Urothelium cell line (cell line): ENCODE data around the gene VARS2.
"Not testable (repeated sequence)": the region's sequence is repeated elsewhere in the genome, so short reads cannot be mapped to it uniquely, and the experiment has no call there.

Experiments used
- DNase-seq: peaks from one replicate; pipeline ENCODE4 v3.0.0; 2011; ENCODE audit warnings: low spot score, mixed read lengths
- FAIRE-seq: peaks from 2 replicates; lab custom pipeline; 2011; peaks lifted over from hg19 to GRCh38; lab: Jason Lieb, UNC

Gene VARS2

GRCh38 chr6:30957716-30958115, 43.7 kb downstream of the VARS2 start:
- FAIRE-seq (no peak), DNase-seq (no peak)

- no peak for FAIRE-seq
- no peak for DNase-seq
These were observed 47.1 kb downstream of the VARS2 start for GRCh38 chr6:30960907-30961673.

- FAIRE-seq (no peak), DNase-seq (no peak)
These were observed 48.7 kb downstream of the VARS2 start for GRCh38 chr6:30962716-30963115.

- no peak for FAIRE-seq
- peak; percentile 54 for DNase-seq
These were observed 49.6 kb downstream of the VARS2 start for GRCh38 chr6:30963641-30964040.

GRCh38 chr6:30964075-30964474, 50.0 kb downstream of the VARS2 start:
- DNase-seq (peak; percentile 36), FAIRE-seq (no peak)

- no peak for DNase-seq
- FAIRE-seq: no peak
These were observed 51.1 kb downstream of the VARS2 start for GRCh38 chr6:30965140-30965601.

GRCh38 chr6:30966154-30966553, 52.1 kb downstream of the VARS2 start:
- DNase-seq (no peak), FAIRE-seq (no peak)

GRCh38 chr6:30969171-30969570, 55.1 kb downstream of the VARS2 start:
- not testable (repeated sequence) for DNase-seq

GRCh38 chr6:30970946-30971345, 56.9 kb downstream of the VARS2 start:
- DNase-seq (no peak), FAIRE-seq (no peak)

More at GRCh38 chr6:30969171-30969570, 55.1 kb downstream of the VARS2 start:
- not testable (repeated sequence) for FAIRE-seq

- FAIRE-seq (no peak), DNase-seq (no peak)
These were observed 58.8 kb downstream of the VARS2 start for GRCh38 chr6:30972816-30973215.

- FAIRE-seq (no peak), DNase-seq (no peak)
These were observed 60.6 kb downstream of the VARS2 start for GRCh38 chr6:30974490-30975252.
